Nephron (organoid): ENCODE measurements around the gene ERGIC1.
A peak's percentile ranks its signal among the peaks of the same experiment; 100 is the strongest.

Source experiments
- H3K27ac Mint-ChIP-seq, 3 experiments: 2 replicates each; pipeline ENCODE4 v1.8.0; 2020; ENCODE audit warnings: mixed read lengths in 3 of 3, mild to moderate bottlenecking in 2 of 3, moderate library complexity in 1 of 3
- H3K27me3 Mint-ChIP-seq: 2 replicates; pipeline ENCODE4 v1.8.0; 2021; ENCODE audit warnings: low read depth, mild to moderate bottlenecking, moderate library complexity, mixed read lengths
- H3K36me3 Mint-ChIP-seq: 2 replicates; pipeline ENCODE4 v1.8.0; 2020; ENCODE audit warnings: low read depth, mixed read lengths
- H3K4me1 Mint-ChIP-seq: 2 replicates; pipeline ENCODE4 v1.8.0; 2020; ENCODE audit warnings: mixed read lengths
- H3K4me3 Mint-ChIP-seq, 3 experiments: 2 replicates each; pipeline ENCODE4 v1.8.0; 2020; ENCODE audit warnings: mild to moderate bottlenecking in 3 of 3, mixed read lengths in 3 of 3, moderate library complexity in 2 of 3
- H3K9me3 Mint-ChIP-seq: 2 replicates; pipeline ENCODE4 v1.8.0; 2020; ENCODE audit warnings: mixed read lengths
- TF ChIP-seq, protein P1 (sequence below), 3 experiments: fragments of 200-600 bp; sonication (generic); IDR thresholded peaks; one replicate each; pipeline ENCODE4 v1.5.0; 2021; ENCODE audit warnings: antibody characterized with exemption in 3 of 3; ENCODE audit not compliant: unreplicated experiment in 3 of 3

ERGIC1 gene

DNA sequence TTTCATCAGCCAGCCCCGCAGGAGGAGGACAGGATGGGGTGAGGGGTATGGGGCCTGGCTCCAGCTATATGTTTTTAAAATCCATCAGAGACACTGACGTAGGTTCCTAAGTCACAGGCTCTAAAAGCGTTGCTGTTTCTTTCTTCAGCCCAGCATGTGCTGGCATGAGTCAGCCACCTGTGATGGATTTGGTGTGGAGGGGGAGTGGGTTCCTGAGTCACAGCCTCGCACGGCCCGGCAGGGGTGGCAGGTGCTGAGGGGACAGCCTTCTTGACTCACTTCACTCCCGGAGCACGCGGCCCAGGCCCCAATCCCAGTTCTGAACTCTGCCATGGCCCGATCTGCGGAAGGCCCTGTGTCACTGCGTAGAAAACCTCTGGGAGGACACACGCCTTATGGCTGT is 86.4 kb downstream of the ERGIC1 start:
- TF ChIP-seq, protein P1, sequence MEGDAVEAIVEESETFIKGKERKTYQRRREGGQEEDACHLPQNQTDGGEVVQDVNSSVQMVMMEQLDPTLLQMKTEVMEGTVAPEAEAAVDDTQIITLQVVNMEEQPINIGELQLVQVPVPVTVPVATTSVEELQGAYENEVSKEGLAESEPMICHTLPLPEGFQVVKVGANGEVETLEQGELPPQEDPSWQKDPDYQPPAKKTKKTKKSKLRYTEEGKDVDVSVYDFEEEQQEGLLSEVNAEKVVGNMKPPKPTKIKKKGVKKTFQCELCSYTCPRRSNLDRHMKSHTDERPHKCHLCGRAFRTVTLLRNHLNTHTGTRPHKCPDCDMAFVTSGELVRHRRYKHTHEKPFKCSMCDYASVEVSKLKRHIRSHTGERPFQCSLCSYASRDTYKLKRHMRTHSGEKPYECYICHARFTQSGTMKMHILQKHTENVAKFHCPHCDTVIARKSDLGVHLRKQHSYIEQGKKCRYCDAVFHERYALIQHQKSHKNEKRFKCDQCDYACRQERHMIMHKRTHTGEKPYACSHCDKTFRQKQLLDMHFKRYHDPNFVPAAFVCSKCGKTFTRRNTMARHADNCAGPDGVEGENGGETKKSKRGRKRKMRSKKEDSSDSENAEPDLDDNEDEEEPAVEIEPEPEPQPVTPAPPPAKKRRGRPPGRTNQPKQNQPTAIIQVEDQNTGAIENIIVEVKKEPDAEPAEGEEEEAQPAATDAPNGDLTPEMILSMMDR (IDR thresholded peaks at IDR 0.05; ENCODE audit: unreplicated experiment in 3 of 3): no peak
- Mint-ChIP-seq H3K4me1 (peaks cover 30% of the 10 kb centered on the region), H3K4me3 (no peak overlapping the region), H3K27me3 (no peaks in the 10 kb centered on the region), H3K36me3 (peaks cover 32% of the 10 kb centered on the region), H3K9me3 (no peaks in the 10 kb centered on the region), H3K27ac (peak overlapping the region in 2 of 3 experiments; percentile 43 to 58)

DNA sequence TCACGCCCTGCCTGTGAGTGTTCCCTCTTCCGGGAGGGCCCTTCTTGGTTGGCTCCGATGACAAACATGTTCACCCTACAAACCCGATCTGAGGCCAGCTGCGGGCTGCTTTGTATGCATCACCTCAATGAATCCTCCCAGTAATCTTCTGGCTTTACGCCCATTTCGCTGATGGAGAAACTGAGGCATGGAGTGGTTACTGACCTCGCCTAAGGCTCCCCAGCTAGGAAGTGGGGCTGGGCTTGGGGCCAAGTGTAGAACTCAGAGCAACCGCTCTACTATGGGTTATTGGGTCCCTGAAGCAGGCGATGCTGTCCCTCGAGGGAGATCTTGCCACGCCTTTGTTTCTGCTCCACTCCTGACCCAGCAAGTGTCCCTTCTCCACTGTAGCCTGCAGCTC is 86.9 kb downstream of the ERGIC1 start:
- H3K36me3 Mint-ChIP-seq: peaks cover 27% of the 10 kb centered on the region
- peak overlapping the region in 2 of 3 experiments; percentile 43 to 58 for H3K27ac Mint-ChIP-seq
- H3K27me3 Mint-ChIP-seq: no peaks in the 10 kb centered on the region
- H3K4me3 Mint-ChIP-seq: no peak overlapping the region
- H3K4me1 Mint-ChIP-seq: peaks cover 30% of the 10 kb centered on the region
- no peaks in the 10 kb centered on the region for H3K9me3 Mint-ChIP-seq
- TF ChIP-seq, protein P1 (IDR thresholded peaks at IDR 0.05; ENCODE audit: unreplicated experiment in 3 of 3): no peak

GRCh38 chr5:172921906-172922305 is 87.9 kb downstream of the ERGIC1 start:
- peak overlapping the region in 1 of 3 experiments; percentile 58 for H3K27ac Mint-ChIP-seq
- H3K4me1 Mint-ChIP-seq: peaks cover 33% of the 10 kb centered on the region
- no peaks in the 10 kb centered on the region for H3K27me3 Mint-ChIP-seq
- TF ChIP-seq, protein P1 (IDR thresholded peaks at IDR 0.05; ENCODE audit: unreplicated experiment in 3 of 3): no peak
- no peak overlapping the region for H3K4me3 Mint-ChIP-seq
- H3K36me3 Mint-ChIP-seq: peaks cover 26% of the 10 kb centered on the region
- no peaks in the 10 kb centered on the region for H3K9me3 Mint-ChIP-seq

GRCh38 chr5:172923539-172923938 is 89.5 kb downstream of the ERGIC1 start:
- TF ChIP-seq, protein P1 (IDR thresholded peaks at IDR 0.05; ENCODE audit: unreplicated experiment in 3 of 3): no peak
- Mint-ChIP-seq H3K27ac (no peak overlapping the region), H3K9me3 (no peaks in the 10 kb centered on the region), H3K4me1 (peaks cover 38% of the 10 kb centered on the region), H3K4me3 (no peak overlapping the region), H3K36me3 (peaks cover 23% of the 10 kb centered on the region), H3K27me3 (no peaks in the 10 kb centered on the region)

DNA sequence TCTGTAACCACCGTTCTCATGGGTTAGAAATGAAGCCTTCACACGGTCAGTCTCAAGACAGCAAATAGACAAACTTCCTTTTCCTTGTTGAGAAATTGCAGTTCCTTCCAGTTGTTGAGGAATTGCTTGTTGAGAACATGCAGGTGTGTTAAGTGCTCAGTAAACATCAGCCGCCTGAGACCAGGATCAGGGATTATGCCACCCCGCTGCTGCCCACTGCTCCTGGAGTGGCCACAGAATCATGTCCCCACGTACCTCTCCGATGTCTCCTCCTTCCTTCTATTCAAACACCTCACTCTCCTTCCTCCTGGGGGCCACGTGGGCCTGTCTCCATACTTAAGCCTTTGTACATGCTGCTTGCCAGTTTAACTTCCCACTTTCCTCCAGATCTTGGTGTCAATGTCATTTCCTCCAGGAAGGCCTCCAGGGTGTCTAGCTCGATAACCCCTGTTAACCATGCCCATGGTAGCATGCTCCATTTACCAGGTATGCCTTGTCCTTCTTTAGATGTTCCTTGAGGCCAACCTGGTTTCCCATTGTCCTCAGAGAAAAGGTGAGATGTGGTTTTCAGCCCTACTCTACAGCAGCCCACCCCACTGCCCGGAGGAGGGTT is 91.4 kb downstream of the ERGIC1 start:
- H3K4me1 Mint-ChIP-seq: peaks cover 27% of the 10 kb centered on the region
- H3K9me3 Mint-ChIP-seq: no peaks in the 10 kb centered on the region
- no peaks in the 10 kb centered on the region for H3K27me3 Mint-ChIP-seq
- H3K27ac Mint-ChIP-seq: no peak overlapping the region
- H3K4me3 Mint-ChIP-seq: no peak overlapping the region
- TF ChIP-seq, protein P1 (IDR thresholded peaks at IDR 0.05; ENCODE audit: unreplicated experiment in 3 of 3): no peak
- peaks cover 18% of the 10 kb centered on the region for H3K36me3 Mint-ChIP-seq

- TF ChIP-seq, protein P1 (IDR thresholded peaks at IDR 0.05; ENCODE audit: unreplicated experiment in 3 of 3): no peak
- Mint-ChIP-seq H3K4me1 (peaks cover 27% of the 10 kb centered on the region), H3K27me3 (no peaks in the 10 kb centered on the region), H3K9me3 (no peaks in the 10 kb centered on the region), H3K4me3 (no peak overlapping the region), H3K36me3 (peaks cover 16% of the 10 kb centered on the region), H3K27ac (no peak overlapping the region)
These were observed 92.0 kb downstream of the ERGIC1 start for GRCh38 chr5:172926008-172926523.
